GM18907 (cell line): ENCODE measurements around the gene FSIP1.

ENCODE experiments used
- ATAC-seq: cut with Tn5 transposase; IDR thresholded peaks from one replicate; pipeline ENCODE4 v1.9.1; 2021; ENCODE audit warnings: mild to moderate bottlenecking, moderate library complexity; ENCODE audit not compliant: unreplicated experiment

Gene FSIP1

GRCh38 chr15:39792844-39793335, 10.2 kb upstream of the FSIP1 start:
- no peak for ATAC-seq

- no peak for ATAC-seq
Observed at GRCh38 chr15:39792025-39792843, 9.6 kb upstream of the FSIP1 start.

GRCh38 chr15:39789736-39790135, 7.1 kb upstream of the FSIP1 start:
- ATAC-seq: no peak

GRCh38 chr15:39788800-39789565, 6.3 kb upstream of the FSIP1 start:
- no peak for ATAC-seq

GRCh38 chr15:39788108-39788507, 5.5 kb upstream of the FSIP1 start:
- no peak for ATAC-seq

- ATAC-seq: no peak
Observed at GRCh38 chr15:39787479-39787878, 4.8 kb upstream of the FSIP1 start.

GRCh38 chr15:39786447-39787056, 3.9 kb upstream of the FSIP1 start:
- ATAC-seq: no peak

GRCh38 chr15:39785841-39786240, 3.2 kb upstream of the FSIP1 start:
- no peak for ATAC-seq

GRCh38 chr15:39785139-39785538, 2.5 kb upstream of the FSIP1 start:
- ATAC-seq: no peak

- ATAC-seq: no peak
Observed at GRCh38 chr15:39784638-39785037, 2.0 kb upstream of the FSIP1 start.

GRCh38 chr15:39784125-39784524, 1.5 kb upstream of the FSIP1 start:
- no peak for ATAC-seq

GRCh38 chr15:39783244-39783820, 691 bp upstream of the FSIP1 start:
- no peak for ATAC-seq

GRCh38 chr15:39781967-39782302, 706 bp downstream of the FSIP1 start:
- no peak for ATAC-seq

GRCh38 chr15:39781147-39781966, 1.3 kb downstream of the FSIP1 start:
- no peak for ATAC-seq

- ATAC-seq: no peak
Observed at GRCh38 chr15:39778021-39778420, 4.6 kb downstream of the FSIP1 start.

GRCh38 chr15:39777496-39777895, 5.1 kb downstream of the FSIP1 start:
- no peak for ATAC-seq

GRCh38 chr15:39776068-39776467, 6.6 kb downstream of the FSIP1 start:
- no peak for ATAC-seq

GRCh38 chr15:39774688-39775267, 7.9 kb downstream of the FSIP1 start:
- ATAC-seq: peak; percentile 50

- no peak for ATAC-seq
Observed at GRCh38 chr15:39770748-39771689, 11.6 kb downstream of the FSIP1 start.
